BLaER1 treated with 17β-estradiol and CSF1 and Interleukin-3, amounts not matched to agents 10 nM and 100 nM (cell line): ENCODE data around the gene SIL1.
"Not testable (repeated sequence)": the region's sequence is repeated elsewhere in the genome, so short reads cannot be mapped to it uniquely, and the experiment has no call there.

Experiments
- H3K27ac ChIP-seq, 11 experiments: shearing (Covaris generic); formaldehyde crosslinking; 2 replicates each; pipeline ENCODE4 v1.8.1; 2022
- H3K27me3 ChIP-seq, 11 experiments: shearing (Covaris generic); formaldehyde crosslinking; 2 replicates each; pipeline ENCODE4 v1.8.1; 2022
- H3K36me3 ChIP-seq, 11 experiments: shearing (Covaris generic); formaldehyde crosslinking; 2 replicates each; pipeline ENCODE4 v1.8.1; 2022
- H3K4me1 ChIP-seq, 10 experiments: shearing (Covaris generic); formaldehyde crosslinking; 2 replicates each; pipeline ENCODE4 v1.8.1; 2022
- H3K4me2 ChIP-seq, 11 experiments: shearing (Covaris generic); formaldehyde crosslinking; 2 replicates each; pipeline ENCODE4 v1.8.1; 2022
- H3K4me3 ChIP-seq, 10 experiments: shearing (Covaris generic); formaldehyde crosslinking; 2 replicates each; pipeline ENCODE4 v1.8.1; 2022
- H3K9ac ChIP-seq, 11 experiments: shearing (Covaris generic); formaldehyde crosslinking; 2 replicates each; pipeline ENCODE4 v1.8.1; 2022
- H3K9me3 ChIP-seq, 11 experiments: shearing (Covaris generic); formaldehyde crosslinking; replicated peaks in 1 of 11; 2 replicates each; pipeline ENCODE4 v1.8.1; 2022
- H4K20me1 ChIP-seq, 11 experiments: shearing (Covaris generic); formaldehyde crosslinking; 2 replicates each; pipeline ENCODE4 v1.8.1; 2022
- Cebpa-rat ChIP-seq, 11 experiments: shearing (Covaris generic); IDR thresholded peaks; 2 replicates each; pipeline ENCODE4 v1.8.1; 2022

Gene SIL1

GRCh38 chr5:139049780-139050179 lies 148.4 kb downstream of the SIL1 start:
- Histone ChIP-seq H3K4me3 (no peak overlapping the region), H3K27me3 (no peaks in the 10 kb centered on the region), H3K4me1 (no peaks in the 10 kb centered on the region), H3K9me3 (peaks cover 0 to 2% (median 0%) of the 10 kb centered on the region in 11 experiments; a peak in 2 of 22 replicates), H3K27ac (no peak overlapping the region), H3K36me3 (peaks cover 0 to 59% (median 6%) of the 10 kb centered on the region in 11 experiments; a peak in 9 of 22 replicates), H4K20me1 (peaks cover 0 to 7% (median 0%) of the 10 kb centered on the region in 11 experiments; a peak in 1 of 22 replicates), H3K4me2 (no peak overlapping the region), H3K9ac (no peak overlapping the region)
- TF ChIP-seq Cebpa-rat (IDR thresholded peaks at IDR 0.05), result no peak

GRCh38 chr5:139046551-139046950 lies 151.6 kb downstream of the SIL1 start:
- H3K4me1 ChIP-seq, result no peaks in the 10 kb centered on the region
- no peak overlapping the region for H3K9ac ChIP-seq
- H4K20me1 ChIP-seq, result peaks cover 0 to 6% (median 0%) of the 10 kb centered on the region in 11 experiments; a peak in 1 of 22 replicates
- peaks cover 0 to 85% (median 6%) of the 10 kb centered on the region in 11 experiments; a peak in 9 of 22 replicates for H3K36me3 ChIP-seq
- no peak overlapping the region for H3K4me3 ChIP-seq
- no peak overlapping the region for H3K4me2 ChIP-seq
- H3K27ac ChIP-seq, result no peak overlapping the region
- no peak for TF ChIP-seq Cebpa-rat (IDR thresholded peaks at IDR 0.05)
- no peaks in the 10 kb centered on the region for H3K9me3 ChIP-seq
- no peaks in the 10 kb centered on the region for H3K27me3 ChIP-seq

GRCh38 chr5:139043157-139043905 lies 154.8 kb downstream of the SIL1 start:
- no peaks in the 10 kb centered on the region for H3K9me3 ChIP-seq
- H3K27me3 ChIP-seq, result no peaks in the 10 kb centered on the region
- H4K20me1 ChIP-seq, result peaks cover 0 to 3% (median 0%) of the 10 kb centered on the region in 11 experiments; a peak in 1 of 22 replicates
- peaks cover 0 to 7% (median 0%) of the 10 kb centered on the region in 10 experiments; a peak in 2 of 20 replicates for H3K4me1 ChIP-seq
- no peak overlapping the region for H3K9ac ChIP-seq
- no peak for TF ChIP-seq Cebpa-rat (IDR thresholded peaks at IDR 0.05)
- peaks cover 0 to 71% (median 0%) of the 10 kb centered on the region in 11 experiments; a peak in 6 of 22 replicates for H3K36me3 ChIP-seq
- no peak overlapping the region for H3K4me3 ChIP-seq
- H3K27ac ChIP-seq, result no peak overlapping the region
- no peak overlapping the region for H3K4me2 ChIP-seq

GRCh38 chr5:139040081-139040480 lies 158.1 kb downstream of the SIL1 start:
- no peak overlapping the region for H3K9ac ChIP-seq
- H3K27me3 ChIP-seq, result no peaks in the 10 kb centered on the region
- H4K20me1 ChIP-seq, result peaks cover 0 to 3% (median 0%) of the 10 kb centered on the region in 11 experiments; a peak in 1 of 22 replicates
- H3K27ac ChIP-seq, result no peak overlapping the region
- no peak overlapping the region for H3K4me2 ChIP-seq
- H3K36me3 ChIP-seq, result peaks cover 0 to 69% (median 0%) of the 10 kb centered on the region in 11 experiments; a peak in 9 of 22 replicates
- H3K9me3 ChIP-seq, result peaks cover 0 to 17% (median 7%) of the 10 kb centered on the region in 11 experiments; a peak in 18 of 22 replicates
- TF ChIP-seq Cebpa-rat (IDR thresholded peaks at IDR 0.05), result no peak
- H3K4me3 ChIP-seq, result no peak overlapping the region
- H3K4me1 ChIP-seq, result peaks cover 0 to 7% (median 0%) of the 10 kb centered on the region in 10 experiments; a peak in 2 of 20 replicates

- Histone ChIP-seq H4K20me1 (peaks cover 0 to 2% (median 0%) of the 10 kb centered on the region in 11 experiments; a peak in 1 of 22 replicates), H3K4me2 (peak overlapping the region in 1 of 11 experiments; percentile 5; a peak in 1 of 22 replicates), H3K27me3 (no peaks in the 10 kb centered on the region), H3K4me3 (no peak overlapping the region), H3K4me1 (peaks cover 0 to 7% (median 0%) of the 10 kb centered on the region in 10 experiments; a peak in 2 of 20 replicates), H3K9ac (no peak overlapping the region), H3K27ac (no peak overlapping the region), H3K36me3 (peaks cover 0 to 63% (median 0%) of the 10 kb centered on the region in 11 experiments; a peak in 9 of 22 replicates), H3K9me3 (peaks cover 0 to 17% (median 7%) of the 10 kb centered on the region in 11 experiments; a peak in 18 of 22 replicates)
- no peak for TF ChIP-seq Cebpa-rat (IDR thresholded peaks at IDR 0.05)
Observed at GRCh38 chr5:139038613-139039305, 159.4 kb downstream of the SIL1 start.

- H3K9ac ChIP-seq, result no peak overlapping the region
- no peak overlapping the region for H3K4me3 ChIP-seq
- no peak for TF ChIP-seq Cebpa-rat (IDR thresholded peaks at IDR 0.05)
- peaks cover 0 to 7% (median 0%) of the 10 kb centered on the region in 10 experiments; a peak in 2 of 20 replicates for H3K4me1 ChIP-seq
- peaks cover 0 to 62% (median 0%) of the 10 kb centered on the region in 11 experiments; a peak in 9 of 22 replicates for H3K36me3 ChIP-seq
- H3K27me3 ChIP-seq, result no peaks in the 10 kb centered on the region
- no peak overlapping the region for H3K27ac ChIP-seq
- H3K9me3 ChIP-seq, result peaks cover 5 to 25% (median 11%) of the 10 kb centered on the region in 11 experiments; a peak in 20 of 22 replicates
- no peak overlapping the region for H3K4me2 ChIP-seq
- H4K20me1 ChIP-seq, result no peaks in the 10 kb centered on the region; a peak in 1 of 22 replicates
Observed at GRCh38 chr5:139037732-139038131, 160.4 kb downstream of the SIL1 start.

- Histone ChIP-seq H3K36me3 (peaks cover 0 to 49% (median 0%) of the 10 kb centered on the region in 11 experiments; a peak in 9 of 22 replicates), H3K9me3 (peaks cover 6 to 32% (median 17%) of the 10 kb centered on the region in 11 experiments; a peak in 20 of 22 replicates)
- not testable (repeated sequence) for H3K27ac ChIP-seq, H3K4me2 ChIP-seq, H3K4me1 ChIP-seq, H3K27me3 ChIP-seq, H3K4me3 ChIP-seq, H4K20me1 ChIP-seq, H3K9ac ChIP-seq
Observed at GRCh38 chr5:139036332-139036731, 161.8 kb downstream of the SIL1 start.

GRCh38 chr5:139027150-139027549 lies 171.0 kb downstream of the SIL1 start:
- Histone ChIP-seq H3K4me1 (peaks cover 0 to 19% (median 4%) of the 10 kb centered on the region in 10 experiments; a peak in 9 of 20 replicates), H3K4me3 (no peak overlapping the region), H3K27ac (no peak overlapping the region), H3K9ac (no peak overlapping the region), H3K9me3 (peaks cover 0 to 3% (median 0%) of the 10 kb centered on the region in 11 experiments; a peak in 7 of 22 replicates), H3K36me3 (peaks cover 4 to 46% (median 19%) of the 10 kb centered on the region in 11 experiments; a peak in 15 of 22 replicates), H3K4me2 (peak overlapping the region in 4 of 11 experiments; percentile 16 to 50 (median 25); a peak in 5 of 22 replicates), H4K20me1 (no peaks in the 10 kb centered on the region; a peak in 1 of 22 replicates), H3K27me3 (no peaks in the 10 kb centered on the region)
- TF ChIP-seq Cebpa-rat (IDR thresholded peaks at IDR 0.05), result no peak
